Neural cell (in vitro differentiated cells): ENCODE data around the gene AUNIP. TPM values are rescaled to one million over a fixed set of nuclear protein-coding genes. Genes with fewer than 3 reads are reported as not detected.

Experiments
- H2AFZ ChIP-seq: fragments of 200-600, 300-800 bp; sonication (generic), shearing (Covaris generic); 2 replicates; pipeline ENCODE4 v1.6.0; 2014; ENCODE audit warnings: low read depth, mild to moderate bottlenecking, antibody characterized with exemption, low read length, moderate library complexity
- H3F3A ChIP-seq: fragments of 200-600 bp; shearing (Covaris generic); 2 replicates; pipeline ENCODE4 v1.6.1; 2016; ENCODE audit warnings: mild to moderate bottlenecking, moderate library complexity, mixed read lengths, antibody characterized with exemption, low read length; ENCODE audit not compliant: insufficient read depth, poor library complexity, severe bottlenecking
- H3K27ac ChIP-seq: fragments of 200-600, 300-800 bp; sonication (generic), shearing (Covaris generic); 2 replicates; pipeline ENCODE4 v1.5.1; 2014; ENCODE audit warnings: mild to moderate bottlenecking, low read length, moderate library complexity
- H3K27me3 ChIP-seq: fragments of 300-800, 200-600 bp; sonication (generic), shearing (Covaris generic); 2 replicates; pipeline ENCODE4 v1.6.0; 2014; ENCODE audit warnings: mild to moderate bottlenecking, low read depth, low read length, moderate library complexity; ENCODE audit not compliant: insufficient read depth
- H3K36me3 ChIP-seq: fragments of 300-800, 200-600 bp; sonication (generic), shearing (Covaris generic); 2 replicates; pipeline ENCODE4 v1.5.1; 2014; ENCODE audit warnings: mild to moderate bottlenecking, antibody characterized with exemption, low read length, moderate library complexity; ENCODE audit not compliant: insufficient read depth
- H3K4me2 ChIP-seq: fragments of 300-800, 200-600 bp; sonication (generic), shearing (Covaris generic); 2 replicates; pipeline ENCODE4 v1.6.0; 2014; ENCODE audit warnings: mild to moderate bottlenecking, low read length
- H3K4me3 ChIP-seq: fragments of 300-800, 200-600 bp; sonication (generic), shearing (Covaris generic); 2 replicates; pipeline ENCODE4 v1.5.1; 2014; ENCODE audit warnings: mild to moderate bottlenecking, low read length, moderate library complexity
- H3K79me2 ChIP-seq: fragments of 200-600 bp; shearing (Covaris generic); replicated peaks from 2 replicates; pipeline ENCODE4 v1.6.0; 2014; ENCODE audit warnings: mild to moderate bottlenecking, low read length, moderate library complexity; ENCODE audit not compliant: insufficient read depth
- H3K9ac ChIP-seq: fragments of 300-800, 200-600 bp; sonication (generic), shearing (Covaris generic); 2 replicates; pipeline ENCODE4 v1.6.1; 2016; ENCODE audit warnings: mild to moderate bottlenecking, low read length, mixed read lengths
- H3K9me2 ChIP-seq: fragments of 200-600 bp; shearing (Covaris generic); 2 replicates; pipeline ENCODE4 v1.6.1; 2016; ENCODE audit warnings: mild to moderate bottlenecking, low read length, mixed read lengths; ENCODE audit not compliant: insufficient read depth
- H3K9me3 ChIP-seq: fragments of 200-600, 300-800 bp; sonication (generic), shearing (Covaris generic); 2 replicates; pipeline ENCODE4 v1.6.1; 2016; ENCODE audit warnings: mild to moderate bottlenecking, mixed run types, low read length, moderate library complexity, mixed read lengths
- H4K20me1 ChIP-seq: fragments of 200-600 bp; shearing (Covaris generic); 2 replicates; pipeline ENCODE4 v1.6.1; 2016; ENCODE audit warnings: mild to moderate bottlenecking, mixed run types; ENCODE audit not compliant: insufficient read depth
- EP300 ChIP-seq: fragments of 450-650 bp; conservative IDR thresholded peaks from 2 replicates; pipeline ENCODE4 v1.6.1; 2014; ENCODE audit warnings: antibody characterized with exemption, mild to moderate bottlenecking, moderate library complexity; ENCODE audit not compliant: poor library complexity, severe bottlenecking
- EZH2 ChIP-seq: fragments of 200-600, 300-800 bp; shearing (Covaris generic), sonication (generic); IDR thresholded peaks from 2 replicates; pipeline ENCODE4 v1.6.1; 2014; ENCODE audit warnings: antibody characterized with exemption, low read length, borderline replicate concordance, mild to moderate bottlenecking; ENCODE audit not compliant: insufficient read depth, poor library complexity, severe bottlenecking
- MXI1 ChIP-seq: fragments of 450-650 bp; conservative IDR thresholded peaks from 2 replicates; pipeline ENCODE4 v1.6.1; 2014; ENCODE audit warnings: antibody characterized with exemption, mild to moderate bottlenecking; ENCODE audit not compliant: poor library complexity, severe bottlenecking
- POLR2AphosphoS5 ChIP-seq: IDR thresholded peaks from 2 replicates; pipeline ENCODE4 v1.6.1; 2012
- RAD21 ChIP-seq: fragments of 450-650 bp; conservative IDR thresholded peaks from 2 replicates; pipeline ENCODE4 v1.6.1; 2014; ENCODE audit warnings: antibody characterized with exemption, mild to moderate bottlenecking, moderate library complexity
- SMC3 ChIP-seq: fragments of 450-650 bp; conservative IDR thresholded peaks from 2 replicates; pipeline ENCODE4 v1.6.1; 2014; ENCODE audit warnings: antibody characterized with exemption, mild to moderate bottlenecking, moderate library complexity; ENCODE audit not compliant: poor library complexity
- TAF1 ChIP-seq: IDR thresholded peaks from 2 replicates; pipeline ENCODE4 v1.6.1; 2012; ENCODE audit warnings: low read depth
- polyA plus RNA-seq: library from polyadenylated mRNA; depleted of rRNA; stranded (reverse); fragments of >200 nt; gene quantifications from 2 replicates; pipeline ENCODE4 v1.2.3, GENCODE V29; 2014
- TF ChIP-seq, protein P1 (sequence below): fragments of 450-650 bp; IDR thresholded peaks from 2 replicates; pipeline ENCODE4 v1.5.1; 2014; ENCODE audit warnings: antibody characterized with exemption, mild to moderate bottlenecking, moderate library complexity; ENCODE audit not compliant: poor library complexity, severe bottlenecking
- TF ChIP-seq, protein P2 (sequence below): IDR thresholded peaks from 2 replicates; pipeline ENCODE4 v1.6.1; 2012; ENCODE audit warnings: borderline replicate concordance

AUNIP gene
- polyA plus RNA-seq, 1 donor from 2014 or later, result 0.48 TPM

DNA sequence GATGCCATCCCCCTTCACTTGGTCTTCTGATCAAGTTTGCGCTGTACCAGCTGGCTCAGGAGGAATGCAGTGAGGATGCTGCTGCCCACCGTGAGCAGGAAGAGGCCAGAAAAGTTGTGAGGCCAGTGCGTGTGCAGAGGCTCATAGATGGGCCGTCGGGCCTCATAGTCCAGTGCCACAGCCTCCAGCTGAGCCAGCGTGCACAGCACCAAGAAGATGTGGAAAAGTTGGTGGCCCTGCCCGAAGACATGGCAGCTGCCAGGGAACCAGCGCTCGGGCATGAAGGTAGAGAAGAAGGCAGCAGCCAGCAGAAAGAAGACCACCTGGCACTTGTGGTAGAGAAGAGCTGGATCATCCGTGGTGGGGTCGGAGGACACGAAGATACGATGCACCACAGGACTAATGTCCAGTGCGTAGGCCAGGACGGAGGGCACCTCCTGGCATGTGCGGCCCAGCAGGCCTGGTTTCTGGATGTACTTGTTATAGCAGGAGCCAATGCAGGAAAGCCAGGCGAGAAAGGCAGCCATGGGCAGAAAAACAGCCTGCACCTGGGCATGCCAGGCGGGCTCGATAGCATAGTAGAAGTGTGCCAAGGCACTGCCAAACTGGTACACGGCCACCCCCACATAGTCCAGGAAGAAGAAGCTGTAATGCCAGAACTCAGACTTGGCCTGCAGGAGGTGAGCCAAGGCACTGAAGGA, 3.7 kb upstream of the AUNIP start:
- Histone ChIP-seq H3K27ac (no peak overlapping the region), H3K36me3 (peaks cover 5% of the 10 kb centered on the region), H4K20me1 (no peaks in the 10 kb centered on the region), H3F3A (no peaks in the 10 kb centered on the region), H2AFZ (no peak overlapping the region), H3K27me3 (peaks cover 8% of the 10 kb centered on the region), H3K4me3 (no peak overlapping the region), H3K4me2 (no peak overlapping the region), H3K9me3 (no peaks in the 10 kb centered on the region), H3K9ac (no peak overlapping the region), H3K9me2 (no peaks in the 10 kb centered on the region), H3K79me2 (no peaks in the 10 kb centered on the region)
- TF ChIP-seq SMC3, result no peak
- TF ChIP-seq TAF1, result no peak
- TF ChIP-seq, protein P1, sequence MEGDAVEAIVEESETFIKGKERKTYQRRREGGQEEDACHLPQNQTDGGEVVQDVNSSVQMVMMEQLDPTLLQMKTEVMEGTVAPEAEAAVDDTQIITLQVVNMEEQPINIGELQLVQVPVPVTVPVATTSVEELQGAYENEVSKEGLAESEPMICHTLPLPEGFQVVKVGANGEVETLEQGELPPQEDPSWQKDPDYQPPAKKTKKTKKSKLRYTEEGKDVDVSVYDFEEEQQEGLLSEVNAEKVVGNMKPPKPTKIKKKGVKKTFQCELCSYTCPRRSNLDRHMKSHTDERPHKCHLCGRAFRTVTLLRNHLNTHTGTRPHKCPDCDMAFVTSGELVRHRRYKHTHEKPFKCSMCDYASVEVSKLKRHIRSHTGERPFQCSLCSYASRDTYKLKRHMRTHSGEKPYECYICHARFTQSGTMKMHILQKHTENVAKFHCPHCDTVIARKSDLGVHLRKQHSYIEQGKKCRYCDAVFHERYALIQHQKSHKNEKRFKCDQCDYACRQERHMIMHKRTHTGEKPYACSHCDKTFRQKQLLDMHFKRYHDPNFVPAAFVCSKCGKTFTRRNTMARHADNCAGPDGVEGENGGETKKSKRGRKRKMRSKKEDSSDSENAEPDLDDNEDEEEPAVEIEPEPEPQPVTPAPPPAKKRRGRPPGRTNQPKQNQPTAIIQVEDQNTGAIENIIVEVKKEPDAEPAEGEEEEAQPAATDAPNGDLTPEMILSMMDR, result no peak
- no peak for TF ChIP-seq POLR2AphosphoS5
- no peak for TF ChIP-seq RAD21
- no peak for TF ChIP-seq EP300
- TF ChIP-seq, protein P2, sequence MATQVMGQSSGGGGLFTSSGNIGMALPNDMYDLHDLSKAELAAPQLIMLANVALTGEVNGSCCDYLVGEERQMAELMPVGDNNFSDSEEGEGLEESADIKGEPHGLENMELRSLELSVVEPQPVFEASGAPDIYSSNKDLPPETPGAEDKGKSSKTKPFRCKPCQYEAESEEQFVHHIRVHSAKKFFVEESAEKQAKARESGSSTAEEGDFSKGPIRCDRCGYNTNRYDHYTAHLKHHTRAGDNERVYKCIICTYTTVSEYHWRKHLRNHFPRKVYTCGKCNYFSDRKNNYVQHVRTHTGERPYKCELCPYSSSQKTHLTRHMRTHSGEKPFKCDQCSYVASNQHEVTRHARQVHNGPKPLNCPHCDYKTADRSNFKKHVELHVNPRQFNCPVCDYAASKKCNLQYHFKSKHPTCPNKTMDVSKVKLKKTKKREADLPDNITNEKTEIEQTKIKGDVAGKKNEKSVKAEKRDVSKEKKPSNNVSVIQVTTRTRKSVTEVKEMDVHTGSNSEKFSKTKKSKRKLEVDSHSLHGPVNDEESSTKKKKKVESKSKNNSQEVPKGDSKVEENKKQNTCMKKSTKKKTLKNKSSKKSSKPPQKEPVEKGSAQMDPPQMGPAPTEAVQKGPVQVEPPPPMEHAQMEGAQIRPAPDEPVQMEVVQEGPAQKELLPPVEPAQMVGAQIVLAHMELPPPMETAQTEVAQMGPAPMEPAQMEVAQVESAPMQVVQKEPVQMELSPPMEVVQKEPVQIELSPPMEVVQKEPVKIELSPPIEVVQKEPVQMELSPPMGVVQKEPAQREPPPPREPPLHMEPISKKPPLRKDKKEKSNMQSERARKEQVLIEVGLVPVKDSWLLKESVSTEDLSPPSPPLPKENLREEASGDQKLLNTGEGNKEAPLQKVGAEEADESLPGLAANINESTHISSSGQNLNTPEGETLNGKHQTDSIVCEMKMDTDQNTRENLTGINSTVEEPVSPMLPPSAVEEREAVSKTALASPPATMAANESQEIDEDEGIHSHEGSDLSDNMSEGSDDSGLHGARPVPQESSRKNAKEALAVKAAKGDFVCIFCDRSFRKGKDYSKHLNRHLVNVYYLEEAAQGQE, result no peak
- no peak for TF ChIP-seq EZH2
- no peak for TF ChIP-seq MXI1

DNA sequence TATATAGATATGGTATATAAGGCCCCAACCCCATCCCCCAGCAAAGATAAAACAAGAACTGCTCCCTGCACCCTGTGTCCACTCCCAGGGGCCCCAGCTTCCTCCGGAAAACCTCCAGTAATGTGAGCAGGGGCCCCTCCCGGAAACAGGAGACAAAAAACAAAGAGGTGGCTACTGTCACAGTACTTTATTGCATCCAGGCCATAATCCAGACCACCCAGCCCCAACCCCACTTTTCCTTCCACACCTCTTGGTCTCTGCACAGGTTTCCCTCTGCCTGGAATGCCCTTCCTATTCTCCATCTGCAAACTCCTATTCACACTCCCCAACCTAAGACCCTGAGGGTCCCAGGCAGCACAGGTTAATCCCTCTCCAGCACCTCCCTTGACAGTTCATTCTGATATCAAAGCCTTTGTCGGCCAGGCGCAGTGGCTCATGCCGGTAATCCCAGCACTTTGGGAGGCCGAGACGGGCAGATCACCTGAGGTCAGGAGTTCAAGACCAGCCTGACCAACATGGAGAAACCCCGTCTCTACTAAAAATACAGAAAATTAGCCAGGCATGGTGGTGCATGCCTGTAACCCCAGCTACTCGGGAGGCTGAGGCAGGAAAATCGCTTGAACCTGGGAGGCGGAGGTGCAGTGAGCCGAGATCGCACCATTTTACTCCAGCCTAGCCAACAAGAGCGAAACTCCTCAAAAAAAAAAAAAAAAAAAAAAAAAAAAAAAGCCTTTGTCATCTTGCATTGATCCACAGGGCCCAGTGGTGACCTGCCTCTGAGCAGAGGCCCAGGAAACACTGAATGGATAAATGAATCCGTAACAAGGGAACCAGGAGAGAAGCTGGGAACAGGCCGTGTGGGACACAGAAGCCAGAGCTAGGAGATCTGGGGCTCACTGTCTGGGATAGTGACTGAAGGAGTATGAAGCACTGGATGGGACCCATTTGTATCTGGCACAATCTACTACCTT, 2.3 kb upstream of the AUNIP start:
- no peak overlapping the region for H3K9ac ChIP-seq
- no peak overlapping the region for H3K4me2 ChIP-seq
- TF ChIP-seq RAD21, result no peak
- no peak for TF ChIP-seq SMC3
- no peak for TF ChIP-seq TAF1
- TF ChIP-seq MXI1, result no peak
- TF ChIP-seq POLR2AphosphoS5, result no peak
- no peak for TF ChIP-seq EP300
- TF ChIP-seq, protein P2, result no peak
- TF ChIP-seq EZH2, result no peak
- TF ChIP-seq, protein P1, result no peak
- no peaks in the 10 kb centered on the region for H3K9me2 ChIP-seq
- H3K4me3 ChIP-seq, result no peak overlapping the region
- H3K36me3 ChIP-seq, result peaks cover 5% of the 10 kb centered on the region
- no peak overlapping the region for H2AFZ ChIP-seq
- no peaks in the 10 kb centered on the region for H3K79me2 ChIP-seq
- no peaks in the 10 kb centered on the region for H3K9me3 ChIP-seq
- no peaks in the 10 kb centered on the region for H4K20me1 ChIP-seq
- no peaks in the 10 kb centered on the region for H3F3A ChIP-seq
- no peak overlapping the region for H3K27ac ChIP-seq
- H3K27me3 ChIP-seq, result peaks cover 8% of the 10 kb centered on the region
